Endothelial cell of umbilical vein (primary cell): ENCODE results near the gene PSD2. TPM values are rescaled to one million over a fixed set of nuclear protein-coding genes. Genes with fewer than 3 reads are reported as not detected.

ENCODE experiments used
- BruUV-seq: library from RNA; stranded (reverse); fragments of 400-500 nt; replicated peaks from 2 replicates; lab custom pipeline; 2021; lab: Mats Ljungman, UMichigan
- CTCF ChIA-PET: fragments of 300-600, 350-600 bp; sonication (Branson Sonifier 250); formaldehyde crosslinking; loops from one replicate; lab custom pipeline; 2021; ENCODE audit warnings: antibody characterized with exemption, inconsistent platforms; lab: Charles Lee
- POLR2A ChIA-PET: fragments of 300-600, 350-600 bp; sonication (Branson Sonifier 250); formaldehyde crosslinking; loops from one replicate; lab custom pipeline; 2021; ENCODE audit warnings: antibody characterized with exemption, inconsistent platforms; lab: Charles Lee
- DNase-seq: peaks from one replicate; pipeline ENCODE4 v3.0.0-alpha.2; 2011; ENCODE audit warnings: low read depth, low spot score
- FAIRE-seq: peaks from 2 replicates; lab custom pipeline; 2011; peaks lifted over from hg19 to GRCh38; lab: Jason Lieb, UNC
- H2AFZ ChIP-seq: 2 replicates; pipeline ENCODE4 v1.6.0; 2012; ENCODE audit warnings: low read depth, low read length, control low read depth, inconsistent platforms
- H3K27ac ChIP-seq: 2 replicates; pipeline ENCODE4 v1.5.1; 2011; ENCODE audit warnings: low read depth, mild to moderate bottlenecking, control low read depth, low read length, moderate library complexity; ENCODE audit not compliant: insufficient read depth
- H3K27me3 ChIP-seq, 2 experiments: 2 replicates each; pipeline versions ENCODE4 v1.6.0 to v1.6.1; 2011; ENCODE audit warnings: low read length in 2 of 2, mixed read lengths in 1 of 2; ENCODE audit not compliant: control insufficient read depth in 2 of 2, insufficient read depth in 2 of 2
- H3K36me3 ChIP-seq, 2 experiments: 2 replicates in 1 of 2; 3 replicates in 1 of 2; pipeline ENCODE4 v1.5.1; 2011; ENCODE audit warnings: low read length in 2 of 2, mild to moderate bottlenecking in 1 of 2, moderate library complexity in 1 of 2; ENCODE audit not compliant: control insufficient read depth in 2 of 2, insufficient read depth in 2 of 2; ENCODE audit errors: extremely low read depth in 1 of 2
- H3K4me1 ChIP-seq: 3 replicates; pipeline ENCODE4 v1.5.1; 2011; ENCODE audit warnings: mild to moderate bottlenecking, low read length; ENCODE audit not compliant: control insufficient read depth, insufficient read depth; ENCODE audit errors: extremely low read depth
- H3K4me2 ChIP-seq: 2 replicates; pipeline ENCODE4 v1.6.1; 2011; ENCODE audit warnings: low read length, control low read depth, mixed read lengths; ENCODE audit not compliant: insufficient read depth
- H3K4me3 ChIP-seq, 3 experiments: fragments of 200-600 bp in 1 of 3; sonication (generic), shearing (Covaris generic) in 1 of 3; replicated peaks in 1 of 3; 2 replicates each; pipeline ENCODE4 v1.5.1; 2011 to 2016; ENCODE audit warnings: control low read depth in 3 of 3, low read length in 3 of 3, mild to moderate bottlenecking in 2 of 3, inconsistent platforms in 1 of 3, low read depth in 1 of 3, moderate library complexity in 1 of 3; ENCODE audit not compliant: insufficient read depth in 1 of 3
- H3K79me2 ChIP-seq: 2 replicates; pipeline ENCODE4 v1.6.0; 2012; ENCODE audit warnings: low read length, inconsistent platforms; ENCODE audit not compliant: control insufficient read depth, insufficient read depth
- H3K9ac ChIP-seq: replicated peaks from 2 replicates; pipeline ENCODE3; 2011; ENCODE audit warnings: low read length, control low read depth; ENCODE audit not compliant: insufficient read depth; ENCODE audit errors: extremely low read depth
- H3K9me1 ChIP-seq: replicated peaks from 3 replicates; pipeline ENCODE4 v1.6.0; 2011; ENCODE audit warnings: mild to moderate bottlenecking, low read length; ENCODE audit not compliant: control insufficient read depth, insufficient read depth; ENCODE audit errors: extremely low read depth
- H3K9me3 ChIP-seq: replicated peaks from 2 replicates; pipeline ENCODE4 v1.5.1; 2012; ENCODE audit warnings: low read length, inconsistent platforms; ENCODE audit not compliant: control insufficient read depth, insufficient read depth
- H4K20me1 ChIP-seq: replicated peaks from 2 replicates; pipeline ENCODE3; 2011; ENCODE audit warnings: mild to moderate bottlenecking, low read length; ENCODE audit not compliant: control insufficient read depth, insufficient read depth; ENCODE audit errors: extremely low read depth
- EZH2 ChIP-seq: IDR thresholded peaks from 2 replicates; pipeline ENCODE4 v1.6.1; 2012; ENCODE audit warnings: borderline replicate concordance, low read depth, mild to moderate bottlenecking, moderate library complexity, low read length, inconsistent platforms; ENCODE audit not compliant: severe bottlenecking
- FOS ChIP-seq: IDR thresholded peaks from 2 replicates; pipeline ENCODE4 v1.6.1; 2011; ENCODE audit warnings: mild to moderate bottlenecking, low read length, moderate library complexity, borderline replicate concordance; ENCODE audit not compliant: insufficient read depth
- GATA2 ChIP-seq: IDR thresholded peaks from 2 replicates; pipeline ENCODE4 v1.7.0; 2011; ENCODE audit warnings: low read depth, mild to moderate bottlenecking, moderate library complexity, mixed read lengths, low read length; ENCODE audit not compliant: insufficient read length, insufficient read depth
- JUN ChIP-seq: IDR thresholded peaks from 2 replicates; pipeline ENCODE4 v1.6.1; 2011; ENCODE audit warnings: borderline replicate concordance, low read depth; ENCODE audit not compliant: insufficient read length, insufficient read depth
- MYC ChIP-seq: IDR thresholded peaks from one replicate; pipeline ENCODE4 v1.6.1; 2011; ENCODE audit warnings: mild to moderate bottlenecking, low read depth, low read length
- POLR2A ChIP-seq: IDR thresholded peaks from 2 replicates; pipeline ENCODE4 v1.6.1; 2012; ENCODE audit warnings: low read depth, mild to moderate bottlenecking, control low read depth, low read length
- POLR2AphosphoS5 ChIP-seq: IDR thresholded peaks from 2 replicates; pipeline ENCODE4 v1.6.1; 2012; ENCODE audit warnings: low read depth, mild to moderate bottlenecking, control low read depth, low read length, moderate library complexity; ENCODE audit not compliant: insufficient read depth
- dilution Hi-C: fragments of 300-500 bp; cut with MboI; formaldehyde crosslinking; loops from one replicate; pipeline ENCODE4 v1.15.0; 2019; ENCODE audit warnings: low sequenced_read_pairs; ENCODE audit not compliant: extremely low pct_ligation_motif_present
- intact Hi-C: fragments of 100-400 bp; cut with micrococcal nuclease; formaldehyde crosslinking; loops from one replicate; pipeline ENCODE4 v1.10.0; 2022
- polyA plus RNA-seq, 4 experiments: library from polyadenylated mRNA; depleted of rRNA in 3 of 4; stranded (reverse) in 3 of 4; unstranded in 1 of 4; fragments of >200 nt; gene quantifications; 2 replicates each; pipeline versions ENCODE4 v1.2.1 to v1.2.3, GENCODE V29; 2011 to 2012; ENCODE audit warnings: missing spikeins in 1 of 4
- total RNA-seq: library from RNA; stranded (reverse); gene quantifications from 2 replicates; pipeline ENCODE4 v1.2.3, GENCODE V29; 2021
- TF ChIP-seq, protein P1 (sequence below): IDR thresholded peaks from 2 replicates; pipeline ENCODE4 v1.6.1; 2011; ENCODE audit not compliant: insufficient read depth, insufficient read length
- TF ChIP-seq, protein P2 (sequence below), 2 donors: IDR thresholded peaks; 1 replicate in 1 of 2; 2 replicates in 1 of 2; pipeline ENCODE4 v1.5.1; 2011; ENCODE audit warnings: low read length in 2 of 2, mild to moderate bottlenecking in 2 of 2, moderate library complexity in 2 of 2, control low read depth in 1 of 2, inconsistent platforms in 1 of 2, low read depth in 1 of 2; ENCODE audit not compliant: insufficient read depth in 1 of 2; ENCODE audit errors: extremely low read depth in 1 of 2

Gene PSD2
- total and polyA plus RNA-seq, 2 donors (not counting 3 experiments of a cell fraction or from before 2014, with no cell fraction given) = not detected

DNA sequence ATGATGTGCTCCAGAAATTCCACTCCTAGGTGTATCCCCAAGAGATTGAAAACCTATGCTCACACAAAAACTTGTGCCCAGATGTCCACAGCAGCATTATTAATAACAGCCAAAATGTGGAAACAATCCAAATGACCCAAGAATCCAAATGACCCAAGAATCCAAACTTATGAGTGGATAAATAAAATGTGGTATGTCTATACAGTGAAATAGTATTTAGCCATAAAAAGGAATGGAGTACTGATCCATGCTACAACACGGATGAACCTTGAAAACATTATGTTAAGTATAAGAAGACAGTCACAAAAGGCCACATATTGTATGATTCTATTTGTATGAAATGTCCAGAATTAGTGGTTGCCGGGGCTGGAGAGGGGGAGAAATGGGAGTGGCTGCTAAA is 80.3 kb downstream of the PSD2 start:
- ChIA-PET POLR2A (no interaction called here), CTCF (interaction anchor here (1.3 kb wide), 1 partner anchor 10 kb away, joined by 3 read pairs; no protein-coding TSS in a partner anchor)
- H3K79me2 ChIP-seq = no peaks in the 10 kb centered on the region
- no peaks in the 10 kb centered on the region for H3K9me1 ChIP-seq
- no peak overlapping the region for H3K4me2 ChIP-seq
- TF ChIP-seq MYC (no peak), POLR2A (no peak), FOS (no peak), EZH2 (no peak), JUN (no peak), GATA2 (no peak), POLR2AphosphoS5 (no peak)
- TF ChIP-seq, protein P1, sequence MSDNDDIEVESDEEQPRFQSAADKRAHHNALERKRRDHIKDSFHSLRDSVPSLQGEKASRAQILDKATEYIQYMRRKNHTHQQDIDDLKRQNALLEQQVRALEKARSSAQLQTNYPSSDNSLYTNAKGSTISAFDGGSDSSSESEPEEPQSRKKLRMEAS = no peak
- TF ChIP-seq, protein P2, sequence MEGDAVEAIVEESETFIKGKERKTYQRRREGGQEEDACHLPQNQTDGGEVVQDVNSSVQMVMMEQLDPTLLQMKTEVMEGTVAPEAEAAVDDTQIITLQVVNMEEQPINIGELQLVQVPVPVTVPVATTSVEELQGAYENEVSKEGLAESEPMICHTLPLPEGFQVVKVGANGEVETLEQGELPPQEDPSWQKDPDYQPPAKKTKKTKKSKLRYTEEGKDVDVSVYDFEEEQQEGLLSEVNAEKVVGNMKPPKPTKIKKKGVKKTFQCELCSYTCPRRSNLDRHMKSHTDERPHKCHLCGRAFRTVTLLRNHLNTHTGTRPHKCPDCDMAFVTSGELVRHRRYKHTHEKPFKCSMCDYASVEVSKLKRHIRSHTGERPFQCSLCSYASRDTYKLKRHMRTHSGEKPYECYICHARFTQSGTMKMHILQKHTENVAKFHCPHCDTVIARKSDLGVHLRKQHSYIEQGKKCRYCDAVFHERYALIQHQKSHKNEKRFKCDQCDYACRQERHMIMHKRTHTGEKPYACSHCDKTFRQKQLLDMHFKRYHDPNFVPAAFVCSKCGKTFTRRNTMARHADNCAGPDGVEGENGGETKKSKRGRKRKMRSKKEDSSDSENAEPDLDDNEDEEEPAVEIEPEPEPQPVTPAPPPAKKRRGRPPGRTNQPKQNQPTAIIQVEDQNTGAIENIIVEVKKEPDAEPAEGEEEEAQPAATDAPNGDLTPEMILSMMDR (IDR thresholded peaks at IDR 0.05; ENCODE audit: extremely low read depth in 1 of 2, insufficient read depth in 1 of 2, low read depth in 1 of 2, low read length in 2 of 2) = no peak
- H4K20me1 ChIP-seq = no peaks in the 10 kb centered on the region
- intact Hi-C loops = no loop called here
- peaks cover 0 to 1% of the 10 kb centered on the region in 2 experiments for H3K27me3 ChIP-seq
- dilution Hi-C loops = no loop called here
- no peaks in the 10 kb centered on the region for H3K4me1 ChIP-seq
- H3K9ac ChIP-seq = no peak overlapping the region
- H3K36me3 ChIP-seq = no peaks in the 10 kb centered on the region
- no TSS peak for BruUV-seq
- FAIRE-seq = no peak
- no peak overlapping the region for H3K4me3 ChIP-seq
- H3K27ac ChIP-seq = no peak overlapping the region
- DNase-seq = no peak
- no peaks in the 10 kb centered on the region for H3K9me3 ChIP-seq
- no peak overlapping the region for H2AFZ ChIP-seq
